Lower lobe of right lung (tissue), 2 donors: ENCODE results near the gene DRG2. TPM values are rescaled to one million over a fixed set of nuclear protein-coding genes. Genes with fewer than 3 reads are reported as not detected.

ENCODE experiments used
- ATAC-seq, 2 donors: fragments of 200-7000 bp; cut with Tn5 transposase; one replicate each; pipeline ENCODE4 v1.9.1; 2020 to 2022; ENCODE audit warnings: mild to moderate bottlenecking in 2 of 2, moderate library complexity in 2 of 2
- DNase-seq: peaks from one replicate; pipeline ENCODE4 v3.0.0-alpha.2; 2020
- H3K27ac ChIP-seq: fragments of 200-600 bp; one replicate; pipeline ENCODE4 v1.8.0; 2022
- H3K27me3 ChIP-seq: fragments of 200-600 bp; one replicate; pipeline ENCODE4 v1.8.0; 2022; ENCODE audit warnings: low read depth
- H3K36me3 ChIP-seq: fragments of 200-600 bp; one replicate; pipeline ENCODE4 v1.8.0; 2022; ENCODE audit warnings: mild to moderate bottlenecking
- H3K4me1 ChIP-seq: fragments of 200-600 bp; one replicate; pipeline ENCODE4 v1.8.0; 2022
- H3K4me3 ChIP-seq: fragments of 200-600 bp; one replicate; pipeline ENCODE4 v1.8.0; 2022; ENCODE audit warnings: mild to moderate bottlenecking
- H3K9me3 ChIP-seq: fragments of 200-600 bp; one replicate; pipeline ENCODE4 v1.8.0; 2022
- CTCF ChIP-seq: fragments of 200-600 bp; IDR thresholded peaks from one replicate; pipeline ENCODE4 v1.8.0; 2022; ENCODE audit warnings: antibody characterized with exemption, mild to moderate bottlenecking
- intact Hi-C: fragments of 100-400 bp; cut with DNase I; formaldehyde crosslinking; loops from one replicate; pipeline ENCODE4 v1.11.0; 2022
- total RNA-seq: library from RNA; stranded (reverse); fragmentation: NEBNext Ultra II Directional; extraction: Animal tissue kit (Norgen Biotek cat#: 25700); gene quantifications from one replicate; pipeline ENCODE4 v1.2.1, GENCODE V29; 2021
- donor health status: DM: no; HTN: yes; CAD: no; lungs with severe emphysema.

DRG2 gene
- total RNA-seq, 1 donor from 2014 or later: 29.2 TPM

GRCh38 chr17:18143044-18143936 is 55.5 kb downstream of the DRG2 start:
- no peak overlapping the region for H3K27ac ChIP-seq
- no peaks in the 10 kb centered on the region for H3K4me1 ChIP-seq
- intact Hi-C loops: no loop called here
- ATAC-seq (peak; percentile 51 to 75), DNase-seq (peak; percentile 62)
- peak; percentile 15 for TF ChIP-seq CTCF
- H3K27me3 ChIP-seq: no peaks in the 10 kb centered on the region
- no peak overlapping the region for H3K4me3 ChIP-seq
- H3K9me3 ChIP-seq: no peaks in the 10 kb centered on the region
- no peaks in the 10 kb centered on the region for H3K36me3 ChIP-seq

- intact Hi-C loops: no loop called here
- no peaks in the 10 kb centered on the region for H3K9me3 ChIP-seq
Observed at GRCh38 chr17:18144261-18144660, 56.5 kb downstream of the DRG2 start.

GRCh38 chr17:18144855-18145254 is 57.1 kb downstream of the DRG2 start:
- TF ChIP-seq CTCF: no peak

More at GRCh38 chr17:18144261-18144660, 56.5 kb downstream of the DRG2 start:
- Histone ChIP-seq H3K4me1 (no peaks in the 10 kb centered on the region), H3K27me3 (no peaks in the 10 kb centered on the region), H3K27ac (no peak overlapping the region), H3K4me3 (no peak overlapping the region), H3K36me3 (no peaks in the 10 kb centered on the region)
- no peak for TF ChIP-seq CTCF
- DNase-seq (no peak), ATAC-seq (no peak)

GRCh38 chr17:18145811-18146210 is 58.1 kb downstream of the DRG2 start:
- no peaks in the 10 kb centered on the region for H3K36me3 ChIP-seq
- intact Hi-C loops: no loop called here
- H3K4me3 ChIP-seq: no peak overlapping the region
- TF ChIP-seq CTCF: no peak
- no peak overlapping the region for H3K27ac ChIP-seq
- H3K4me1 ChIP-seq: no peaks in the 10 kb centered on the region
- ATAC-seq: no peak
- H3K27me3 ChIP-seq: no peaks in the 10 kb centered on the region
- no peak for DNase-seq
- no peaks in the 10 kb centered on the region for H3K9me3 ChIP-seq

More at GRCh38 chr17:18144855-18145254, 57.1 kb downstream of the DRG2 start:
- Histone ChIP-seq H3K36me3 (no peaks in the 10 kb centered on the region), H3K27ac (no peak overlapping the region), H3K9me3 (no peaks in the 10 kb centered on the region), H3K4me1 (no peaks in the 10 kb centered on the region), H3K27me3 (no peaks in the 10 kb centered on the region), H3K4me3 (no peak overlapping the region)
- DNase-seq (no peak), ATAC-seq (no peak)
- intact Hi-C loops: no loop called here

GRCh38 chr17:18146259-18146658 is 58.5 kb downstream of the DRG2 start:
- intact Hi-C loops: no loop called here
- Histone ChIP-seq H3K4me3 (no peak overlapping the region), H3K4me1 (no peaks in the 10 kb centered on the region), H3K36me3 (no peaks in the 10 kb centered on the region), H3K9me3 (no peaks in the 10 kb centered on the region), H3K27ac (no peak overlapping the region), H3K27me3 (no peaks in the 10 kb centered on the region)
- DNase-seq (no peak), ATAC-seq (no peak)
- no peak for TF ChIP-seq CTCF
